ENCODE data around the gene DLG3.
"Not testable (repeated sequence)": the region's sequence is repeated elsewhere in the genome, so short reads cannot be mapped to it uniquely, and the experiment has no call there.

Gene DLG3

GRCh38 chrX:70444326-70444945 lies at the start of gene DLG3:
TSS of gene DLG3 (plus strand) at chrX:70444835. CDS start at chrX:70445202, 367 bp downstream.
- peak; percentile 65 for DNase-seq (ENCODE audit: low spot score)

GRCh38 chrX:70398899-70399298 lies 45.7 kb upstream of the DLG3 start:
- no peak for DNase-seq (ENCODE audit: low spot score)

GRCh38 chrX:70400181-70400580 lies 44.5 kb upstream of the DLG3 start:
- DNase-seq (ENCODE audit: low spot score): not testable (repeated sequence)

DNA sequence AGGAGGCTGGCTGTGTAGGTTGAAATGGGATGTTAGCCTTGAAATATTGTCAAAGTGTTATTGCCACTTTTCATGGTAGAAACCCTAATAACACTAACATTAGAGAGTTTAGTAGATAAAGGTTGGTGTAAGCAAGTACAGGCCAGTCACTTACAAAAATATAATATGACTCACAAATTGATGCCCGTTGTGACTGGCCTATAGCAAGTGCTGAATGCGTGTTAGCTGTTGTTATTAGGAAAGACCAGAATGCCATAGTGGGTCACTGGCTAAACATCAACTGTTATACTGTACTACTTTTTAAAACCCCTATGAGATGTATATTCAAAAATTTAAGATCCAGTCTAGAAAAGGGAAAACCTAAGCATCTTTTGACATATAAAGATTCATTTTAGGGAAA lies 41.9 kb upstream of the DLG3 start:
- DNase-seq (ENCODE audit: low spot score): no peak

DNA sequence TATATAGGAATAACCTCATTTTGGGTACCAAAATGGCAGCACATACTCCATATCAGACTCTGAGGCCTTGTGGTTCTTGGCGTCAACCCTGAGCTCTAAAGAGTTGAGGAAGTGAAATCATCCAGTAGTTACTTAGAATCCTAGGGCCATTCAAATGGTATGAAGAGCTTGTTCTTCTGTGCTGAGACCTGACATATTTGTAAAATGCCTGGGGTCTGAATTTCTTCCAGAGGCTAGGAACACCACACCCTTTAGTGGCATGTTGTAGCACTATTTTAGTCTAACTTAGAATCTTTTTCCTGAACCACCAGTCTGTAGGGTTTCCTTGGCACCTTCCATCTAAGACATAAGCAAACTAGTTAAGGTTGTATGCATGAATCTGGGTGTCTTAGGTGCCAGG lies 39.6 kb upstream of the DLG3 start:
- DNase-seq (ENCODE audit: low spot score): no peak

- no peak for DNase-seq (ENCODE audit: low spot score)
Measured at GRCh38 chrX:70410921-70411320, 33.7 kb upstream of the DLG3 start.

- no peak for DNase-seq (ENCODE audit: low spot score)
Measured at GRCh38 chrX:70411475-70411874, 33.2 kb upstream of the DLG3 start.

- DNase-seq (ENCODE audit: low spot score): no peak
Measured at GRCh38 chrX:70421618-70422017, 23.0 kb upstream of the DLG3 start.

DNA sequence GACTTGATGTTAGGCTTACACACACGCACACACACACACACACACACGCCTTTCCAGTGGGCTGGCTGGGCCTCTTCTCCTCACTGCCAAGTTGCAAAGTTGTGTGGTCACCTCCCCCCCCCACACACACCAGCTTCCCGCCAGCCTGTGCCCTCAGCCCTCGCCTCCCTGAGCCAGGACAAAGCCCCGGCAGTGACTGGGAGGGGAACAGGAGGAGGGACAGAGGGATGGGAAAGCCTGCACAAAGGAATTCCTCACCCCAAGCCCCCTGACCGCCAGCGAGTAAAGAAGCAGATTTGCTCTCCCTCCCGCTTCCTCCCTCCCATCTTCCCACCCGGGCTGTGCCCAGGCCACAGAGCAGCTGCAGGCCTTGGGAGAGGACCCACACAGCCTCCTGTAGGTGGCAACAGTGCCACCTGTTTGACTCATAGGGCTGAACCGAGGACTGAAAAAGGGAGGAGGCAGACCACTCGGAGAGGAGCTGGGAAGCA lies 21.7 kb upstream of the DLG3 start, which contains the start of gene GDPD2:
GDPD2 (plus strand) TSS at position 464 of the 491 bp plus-strand sequence. CDS start 1,671 bp downstream, outside the sequence.
- no peak for DNase-seq (ENCODE audit: low spot score)

DNA sequence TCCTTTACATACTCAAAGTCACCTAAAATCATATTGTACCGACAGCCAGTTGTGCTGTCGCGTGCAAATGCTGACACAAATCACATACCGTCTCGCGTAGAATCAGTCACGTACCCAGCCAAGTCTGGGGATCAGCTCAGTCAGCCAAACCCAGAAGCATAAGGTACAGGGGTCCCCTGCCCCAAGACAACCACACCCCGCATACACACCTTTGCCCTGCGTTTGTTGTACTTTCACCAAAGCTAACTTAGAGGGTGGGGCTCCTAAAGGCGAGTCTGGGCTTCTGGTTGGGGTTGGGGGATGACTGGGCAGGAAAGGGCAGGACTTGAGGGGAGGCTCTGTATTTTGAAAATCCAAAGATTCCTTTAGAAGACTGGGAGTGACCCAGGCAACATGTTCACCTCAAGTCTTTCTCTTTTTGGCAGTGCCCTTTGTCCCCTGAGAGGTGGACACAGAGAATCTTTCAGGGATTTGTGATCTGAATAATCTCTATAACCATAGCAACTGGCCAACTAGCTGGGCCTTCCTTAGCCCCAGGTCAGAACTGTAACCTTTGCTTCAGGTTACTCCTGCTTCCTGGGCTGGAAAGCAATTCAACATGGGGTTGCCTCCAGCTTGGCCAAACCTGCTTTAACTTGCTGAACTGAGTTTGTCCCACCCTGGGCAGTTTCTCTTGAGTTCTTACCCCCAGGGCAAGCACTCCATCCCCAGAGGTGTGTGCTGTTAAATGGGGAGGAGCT lies 20.5 kb upstream of the DLG3 start:
- no peak for DNase-seq (ENCODE audit: low spot score)

- no peak for DNase-seq (ENCODE audit: low spot score)
Measured at GRCh38 chrX:70424801-70425200, 19.8 kb upstream of the DLG3 start.

GRCh38 chrX:70426286-70427278 lies 18.1 kb upstream of the DLG3 start:
- no peak for DNase-seq (ENCODE audit: low spot score)

- no peak for DNase-seq (ENCODE audit: low spot score)
Measured at GRCh38 chrX:70427365-70427764, 17.3 kb upstream of the DLG3 start.

- no peak for DNase-seq (ENCODE audit: low spot score)
Measured at GRCh38 chrX:70429759-70430158, 14.9 kb upstream of the DLG3 start.

GRCh38 chrX:70432936-70433847 lies 11.4 kb upstream of the DLG3 start:
- DNase-seq (ENCODE audit: low spot score): no peak

DNA sequence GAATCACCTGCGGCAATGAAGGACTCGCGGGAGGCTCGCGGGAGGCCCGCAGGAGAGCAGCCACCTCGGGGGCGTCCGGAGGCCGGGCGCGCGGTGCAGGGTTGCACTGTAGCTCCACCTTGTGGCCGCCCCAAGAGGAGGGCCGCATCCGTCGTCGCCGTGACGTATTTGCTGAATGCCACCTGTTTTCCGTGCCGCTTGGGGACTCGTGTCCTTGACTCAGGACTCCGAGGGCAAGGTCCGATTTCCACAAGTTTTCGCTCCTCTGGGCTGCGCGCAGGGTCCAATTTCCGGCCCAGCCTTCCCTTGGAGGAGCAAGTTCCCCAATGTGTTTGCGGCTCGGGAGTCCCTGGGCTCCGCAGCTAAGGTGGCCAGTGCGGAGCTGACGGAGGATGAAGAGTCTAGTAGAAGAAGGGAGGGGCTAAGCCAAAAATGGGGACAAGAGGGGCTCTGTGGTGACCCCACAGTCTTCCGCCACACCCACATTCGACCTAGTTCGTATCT lies 10.7 kb upstream of the DLG3 start:
- DNase-seq (ENCODE audit: low spot score): peak; percentile 89

DNA sequence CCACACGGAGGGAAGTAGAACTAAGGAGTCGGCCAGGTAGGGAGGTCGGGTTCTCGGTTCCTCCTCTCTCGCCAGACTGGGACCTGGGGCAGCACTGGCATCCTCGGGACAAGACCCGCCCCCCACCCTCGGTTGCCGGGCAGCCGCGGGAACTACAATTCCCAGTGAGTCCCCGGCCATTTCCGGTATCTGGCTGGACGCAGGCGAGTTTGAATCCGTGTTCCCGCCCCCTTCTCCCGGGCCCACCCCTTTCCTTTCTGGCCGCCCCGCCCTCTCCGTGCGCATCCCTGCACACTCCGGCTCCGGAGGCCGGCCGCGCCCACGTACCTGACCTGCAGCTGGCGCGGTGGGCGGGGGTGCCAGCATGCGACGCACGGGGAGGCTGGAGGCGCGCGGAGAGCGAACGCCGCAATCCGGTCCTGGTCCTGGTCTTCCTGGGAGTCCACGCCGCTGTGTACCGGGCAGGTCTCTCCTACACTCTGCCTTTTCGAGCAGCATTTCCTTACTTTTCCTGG lies 10.2 kb upstream of the DLG3 start:
- DNase-seq (ENCODE audit: low spot score): peak; percentile 84

DNA sequence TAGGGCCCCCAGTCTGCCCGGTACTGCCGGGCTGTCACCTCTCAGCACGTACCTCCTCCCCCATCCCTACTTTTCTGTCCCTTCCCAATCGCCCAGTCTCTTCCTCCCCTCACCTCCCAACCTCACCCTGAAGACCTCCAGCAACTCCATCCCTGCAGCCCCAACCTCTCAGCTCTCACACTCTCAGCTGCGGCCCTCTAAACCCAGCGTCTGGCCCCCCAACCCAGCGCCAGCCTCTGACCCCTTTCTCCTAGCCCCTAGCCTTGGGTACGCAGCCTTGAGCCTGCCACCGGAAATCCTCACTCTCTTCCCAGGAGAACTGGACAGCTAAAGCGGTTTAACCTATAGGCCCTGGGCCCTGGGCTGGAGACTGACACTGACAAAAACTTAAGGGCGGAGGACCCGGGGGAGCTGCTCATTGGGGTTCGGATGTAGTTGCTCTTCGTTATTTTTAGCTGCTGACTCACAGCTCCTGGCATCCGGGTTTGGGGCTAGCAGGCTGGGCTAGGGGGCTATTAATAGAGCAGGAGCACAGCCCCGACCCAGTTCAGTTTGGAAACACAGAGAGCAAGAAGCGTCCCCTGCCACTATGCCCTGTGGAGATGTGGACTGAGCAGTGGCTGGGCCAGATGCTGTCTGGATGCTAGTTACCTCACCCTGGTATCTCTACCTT lies 9.6 kb upstream of the DLG3 start:
- no peak for DNase-seq (ENCODE audit: low spot score)

DNA sequence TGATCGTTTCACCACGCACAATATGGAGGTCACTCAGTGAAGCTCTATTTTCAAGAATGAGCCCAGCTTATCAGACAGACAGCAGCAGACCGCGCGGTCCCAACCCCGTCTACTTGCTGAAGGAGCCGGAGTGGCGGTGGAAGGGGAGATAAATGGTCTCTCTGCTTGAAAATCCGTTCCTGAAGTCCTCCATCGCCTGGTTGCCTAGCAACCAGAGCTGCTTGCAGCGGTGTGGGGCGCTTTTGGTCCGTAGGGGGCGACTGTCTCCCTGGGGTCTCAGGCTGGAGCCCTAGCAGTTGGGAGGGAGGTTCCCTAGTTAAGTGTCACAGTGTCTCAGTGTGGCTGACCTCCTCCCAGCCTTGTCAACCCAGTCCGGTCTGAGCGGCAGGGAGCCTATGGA lies 8.3 kb upstream of the DLG3 start:
- DNase-seq (ENCODE audit: low spot score): peak; percentile 51

DNA sequence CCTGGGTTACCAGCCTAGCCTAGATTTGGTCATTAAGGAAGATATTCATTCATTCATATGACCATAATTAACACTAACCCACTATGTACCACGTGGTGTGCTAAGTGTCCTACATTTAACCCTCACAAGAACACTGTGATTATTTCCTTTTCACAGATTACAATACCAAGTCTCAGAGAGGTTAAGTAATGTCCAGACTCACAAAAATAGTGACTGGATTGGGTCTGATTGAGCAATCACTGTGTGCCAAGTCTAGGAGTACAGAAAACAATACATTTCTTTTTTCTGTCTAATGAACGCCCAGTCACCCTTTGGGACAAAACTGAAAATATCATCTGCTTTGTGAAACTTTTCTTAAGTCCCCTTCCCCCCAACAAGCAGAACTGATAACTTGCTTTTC lies 7.6 kb upstream of the DLG3 start:
- DNase-seq (ENCODE audit: low spot score): no peak

All from D341Med (cell line).